ENCODE data around the gene AGPAT3.

AGPAT3 gene

GRCh38 chr21:44035244-44035643 lies 170.2 kb downstream of the AGPAT3 start:
- no peak for DNase-seq

More at GRCh38 chr21:44035244-44035643, 170.2 kb downstream of the AGPAT3 start:
- intact Hi-C loops (cut with DNase I; ENCODE audit: low total_unique reads): no loop called here
- H3K27ac ChIP-seq: no peak overlapping the region
- no peaks in the 10 kb centered on the region for H3K27me3 ChIP-seq
- no peaks in the 10 kb centered on the region for H3K4me1 ChIP-seq
- H3K4me3 ChIP-seq: no peak overlapping the region
- TF ChIP-seq CTCF (IDR thresholded peaks at IDR 0.05): no peak
- peaks cover 37 to 76% (median 49%) of the 10 kb centered on the region in 3 donors for H3K36me3 ChIP-seq
- no peaks in the 10 kb centered on the region for H3K9me3 ChIP-seq
